Activated B cell treated with CpG ODN at 0.5 μM for 24 hours (primary cell): Measurements from ENCODE around the gene TBC1D14. TPM values are rescaled to one million over a fixed set of nuclear protein-coding genes. Genes with fewer than 3 reads are reported as not detected.

ENCODE experiments used
- ATAC-seq: fragments of 200-7000 bp; cut with Tn5 transposase; one replicate; pipeline ENCODE4 v1.10.0; 2021; ENCODE audit warnings: low read depth, mild to moderate bottlenecking, moderate library complexity
- CTCF ChIA-PET: fragments of 350-600 bp; sonication (Branson Sonifier 250); formaldehyde crosslinking; loops from one replicate; lab custom pipeline; 2021; ENCODE audit warnings: antibody characterized with exemption; lab: Charles Lee
- POLR2A ChIA-PET: fragments of 350-600 bp; sonication (Branson Sonifier 250); formaldehyde crosslinking; loops from one replicate; lab custom pipeline; 2021; ENCODE audit warnings: antibody characterized with exemption; lab: Charles Lee
- DNase-seq: peaks from one replicate; pipeline ENCODE4 v3.0.0; 2022
- H3K27ac Mint-ChIP-seq: one replicate; pipeline ENCODE4 v1.8.0; 2020; ENCODE audit warnings: mixed read lengths
- H3K27me3 Mint-ChIP-seq: one replicate; pipeline ENCODE4 v1.8.0; 2021; ENCODE audit warnings: mixed read lengths
- H3K36me3 Mint-ChIP-seq: one replicate; pipeline ENCODE4 v1.8.0; 2021; ENCODE audit warnings: low read depth, mixed read lengths
- H3K4me1 Mint-ChIP-seq: one replicate; pipeline ENCODE4 v1.8.0; 2021; ENCODE audit warnings: mixed read lengths
- H3K4me3 Mint-ChIP-seq: one replicate; pipeline ENCODE4 v1.8.0; 2020; ENCODE audit warnings: mild to moderate bottlenecking, mixed read lengths
- H3K9me3 Mint-ChIP-seq: one replicate; pipeline ENCODE4 v1.8.0; 2020; ENCODE audit warnings: mixed read lengths
- intact Hi-C: fragments of 100-400 bp; cut with micrococcal nuclease; formaldehyde crosslinking; loops from one replicate; pipeline ENCODE4 v1.15.1; 2024
- total RNA-seq: library from RNA; stranded (reverse); gene quantifications from 2 replicates; pipeline ENCODE4 v1.2.3, GENCODE V29; 2022
- TF ChIP-seq, protein P1 (sequence below): fragments of 200-600 bp; IDR thresholded peaks from one replicate; pipeline ENCODE4 v1.8.0; 2022; ENCODE audit warnings: antibody characterized with exemption, mild to moderate bottlenecking

TBC1D14 gene
- total RNA-seq, 1 donor from 2014 or later: 35.1 TPM

DNA sequence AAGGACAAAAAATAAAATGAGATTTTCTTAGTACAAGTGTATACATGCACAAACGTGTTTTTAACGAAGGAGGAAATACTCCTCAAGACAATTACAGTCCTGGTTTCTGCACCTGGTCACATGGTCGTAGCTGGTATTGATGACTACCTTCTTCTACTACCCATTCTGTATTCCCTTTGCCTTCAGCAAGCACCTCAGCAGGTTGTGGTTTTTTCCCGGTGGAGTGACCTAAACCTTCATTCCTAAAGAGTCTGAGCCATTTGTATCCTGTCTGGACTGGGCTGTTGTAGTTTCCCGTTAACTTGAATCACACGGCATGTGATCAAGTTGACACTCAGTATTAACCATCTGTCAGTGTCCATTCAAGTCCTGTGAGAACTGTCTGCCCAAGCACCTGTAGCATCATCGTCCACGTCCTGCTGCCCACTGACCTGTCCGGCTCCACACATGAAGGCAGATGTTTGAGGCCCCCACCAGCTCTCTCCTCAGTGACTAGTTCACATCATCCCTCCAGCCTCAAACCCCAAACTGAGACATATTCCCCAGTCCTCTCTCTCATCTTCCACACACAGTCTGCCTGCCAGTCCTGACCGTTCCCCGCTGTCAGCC is 31.1 kb upstream of the TBC1D14 start:
- ChIA-PET POLR2A (no interaction called here), CTCF (no interaction called here)
- no peaks in the 10 kb centered on the region for H3K9me3 Mint-ChIP-seq
- H3K27me3 Mint-ChIP-seq: no peaks in the 10 kb centered on the region
- peaks cover 71% of the 10 kb centered on the region for H3K36me3 Mint-ChIP-seq
- no peak for DNase-seq
- intact Hi-C loops: loop anchor here (10.0 kb wide), 1 partner anchor 304 kb away; the partner anchor contains the start of gene MAN2B2
- TF ChIP-seq, protein P1, sequence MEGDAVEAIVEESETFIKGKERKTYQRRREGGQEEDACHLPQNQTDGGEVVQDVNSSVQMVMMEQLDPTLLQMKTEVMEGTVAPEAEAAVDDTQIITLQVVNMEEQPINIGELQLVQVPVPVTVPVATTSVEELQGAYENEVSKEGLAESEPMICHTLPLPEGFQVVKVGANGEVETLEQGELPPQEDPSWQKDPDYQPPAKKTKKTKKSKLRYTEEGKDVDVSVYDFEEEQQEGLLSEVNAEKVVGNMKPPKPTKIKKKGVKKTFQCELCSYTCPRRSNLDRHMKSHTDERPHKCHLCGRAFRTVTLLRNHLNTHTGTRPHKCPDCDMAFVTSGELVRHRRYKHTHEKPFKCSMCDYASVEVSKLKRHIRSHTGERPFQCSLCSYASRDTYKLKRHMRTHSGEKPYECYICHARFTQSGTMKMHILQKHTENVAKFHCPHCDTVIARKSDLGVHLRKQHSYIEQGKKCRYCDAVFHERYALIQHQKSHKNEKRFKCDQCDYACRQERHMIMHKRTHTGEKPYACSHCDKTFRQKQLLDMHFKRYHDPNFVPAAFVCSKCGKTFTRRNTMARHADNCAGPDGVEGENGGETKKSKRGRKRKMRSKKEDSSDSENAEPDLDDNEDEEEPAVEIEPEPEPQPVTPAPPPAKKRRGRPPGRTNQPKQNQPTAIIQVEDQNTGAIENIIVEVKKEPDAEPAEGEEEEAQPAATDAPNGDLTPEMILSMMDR: no peak
- no peak overlapping the region for H3K27ac Mint-ChIP-seq
- ATAC-seq: no peak
- H3K4me3 Mint-ChIP-seq: no peak overlapping the region
- peaks cover 12% of the 10 kb centered on the region for H3K4me1 Mint-ChIP-seq

DNA sequence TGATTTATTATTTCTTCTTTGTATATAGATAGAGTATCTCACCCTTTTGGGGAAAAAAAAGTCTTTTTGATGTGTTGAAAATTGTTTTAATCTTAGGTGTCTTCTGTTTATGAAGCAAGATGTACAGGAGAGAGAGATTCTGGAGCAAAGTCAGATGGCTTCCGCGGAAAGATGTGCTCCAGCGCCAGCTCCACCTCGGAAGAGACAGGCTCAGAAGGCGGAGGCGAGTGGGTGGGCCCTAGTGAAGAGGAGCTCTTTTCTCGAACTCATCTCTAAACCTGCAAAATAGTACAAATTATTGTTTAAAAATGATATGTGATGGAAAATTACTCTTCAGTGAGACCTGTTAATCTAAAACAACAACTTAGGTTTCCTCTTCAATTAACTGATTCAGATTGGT is 28.9 kb upstream of the TBC1D14 start:
- Mint-ChIP-seq H3K4me3 (no peak overlapping the region), H3K27me3 (no peaks in the 10 kb centered on the region), H3K9me3 (no peaks in the 10 kb centered on the region), H3K27ac (no peak overlapping the region), H3K4me1 (peaks cover 5% of the 10 kb centered on the region), H3K36me3 (peaks cover 64% of the 10 kb centered on the region)
- ChIA-PET CTCF (no interaction called here), POLR2A (no interaction called here)
- DNase-seq (no peak), ATAC-seq (no peak)
- TF ChIP-seq, protein P1: no peak
- intact Hi-C loops: no loop called here

DNA sequence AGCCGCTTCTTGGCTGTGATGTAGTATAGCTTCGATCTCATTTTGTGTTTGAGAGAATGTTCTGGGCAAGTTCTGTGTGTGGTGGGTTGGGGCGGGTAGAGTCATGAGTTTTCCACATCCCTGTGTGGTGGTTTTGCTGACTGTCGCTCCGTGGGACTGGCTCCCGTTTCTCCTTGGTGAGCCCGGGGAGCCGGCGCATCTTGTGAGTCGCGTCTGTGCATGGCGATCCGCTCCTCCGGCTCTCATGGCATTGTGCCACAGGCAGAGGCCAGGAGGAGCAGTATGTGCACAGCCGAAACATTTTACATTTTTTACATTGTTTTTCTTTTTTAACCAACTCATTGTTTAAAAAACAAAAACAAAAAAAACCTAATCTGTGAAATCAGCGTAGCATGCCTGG is 27.7 kb upstream of the TBC1D14 start:
- H3K27ac Mint-ChIP-seq: no peak overlapping the region
- POLR2A ChIA-PET: no interaction called here

DNA sequence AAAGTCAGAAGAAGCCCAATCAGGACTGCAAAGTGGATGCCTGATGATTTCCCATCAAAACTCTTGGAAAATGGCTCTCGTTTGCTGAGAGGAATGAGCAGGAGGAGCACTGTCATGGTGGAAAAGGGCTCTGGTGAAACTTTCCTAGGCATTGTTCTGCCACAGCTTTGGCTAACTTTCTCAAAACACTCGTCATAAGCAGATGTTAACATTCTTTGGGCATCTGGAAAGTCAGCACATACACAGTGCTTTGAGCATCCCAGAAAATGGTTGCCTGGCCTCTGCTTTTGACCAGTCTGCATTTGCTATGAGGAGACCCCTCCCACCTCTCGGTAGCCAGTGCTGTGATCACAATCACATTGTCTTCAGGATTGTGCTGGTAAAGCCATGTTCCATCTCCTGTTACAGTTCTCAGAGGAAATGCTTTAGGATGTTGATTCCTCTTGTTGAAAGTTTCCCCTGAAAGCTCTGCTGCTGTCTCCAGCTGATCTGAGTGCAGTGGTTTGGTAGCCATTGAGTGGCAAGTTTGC is 25.2 kb upstream of the TBC1D14 start:
- DNase-seq (no peak), ATAC-seq (no peak)
- ChIA-PET POLR2A (no interaction called here), CTCF (interaction anchor here (3.0 kb wide), 1 partner anchor 11 kb away, joined by 17 read pairs; no protein-coding TSS in a partner anchor)
- Mint-ChIP-seq H3K36me3 (peaks cover 35% of the 10 kb centered on the region), H3K4me1 (peaks cover 11% of the 10 kb centered on the region), H3K9me3 (no peaks in the 10 kb centered on the region), H3K27ac (no peak overlapping the region), H3K27me3 (no peaks in the 10 kb centered on the region), H3K4me3 (no peak overlapping the region)
- intact Hi-C loops: no loop called here
- TF ChIP-seq, protein P1: no peak

More for the DNA sequence above, 27.7 kb upstream of the TBC1D14 start:
- no peaks in the 10 kb centered on the region for H3K4me1 Mint-ChIP-seq
- H3K27me3 Mint-ChIP-seq: no peaks in the 10 kb centered on the region
- H3K4me3 Mint-ChIP-seq: no peak overlapping the region
- TF ChIP-seq, protein P1: no peak
- H3K9me3 Mint-ChIP-seq: no peaks in the 10 kb centered on the region
- CTCF ChIA-PET: interaction anchor here (1.3 kb wide), 1 partner anchor 8 kb away, joined by 8 read pairs; no protein-coding TSS in a partner anchor
- intact Hi-C loops: no loop called here
- DNase-seq (no peak), ATAC-seq (no peak)
- peaks cover 58% of the 10 kb centered on the region for H3K36me3 Mint-ChIP-seq

DNA sequence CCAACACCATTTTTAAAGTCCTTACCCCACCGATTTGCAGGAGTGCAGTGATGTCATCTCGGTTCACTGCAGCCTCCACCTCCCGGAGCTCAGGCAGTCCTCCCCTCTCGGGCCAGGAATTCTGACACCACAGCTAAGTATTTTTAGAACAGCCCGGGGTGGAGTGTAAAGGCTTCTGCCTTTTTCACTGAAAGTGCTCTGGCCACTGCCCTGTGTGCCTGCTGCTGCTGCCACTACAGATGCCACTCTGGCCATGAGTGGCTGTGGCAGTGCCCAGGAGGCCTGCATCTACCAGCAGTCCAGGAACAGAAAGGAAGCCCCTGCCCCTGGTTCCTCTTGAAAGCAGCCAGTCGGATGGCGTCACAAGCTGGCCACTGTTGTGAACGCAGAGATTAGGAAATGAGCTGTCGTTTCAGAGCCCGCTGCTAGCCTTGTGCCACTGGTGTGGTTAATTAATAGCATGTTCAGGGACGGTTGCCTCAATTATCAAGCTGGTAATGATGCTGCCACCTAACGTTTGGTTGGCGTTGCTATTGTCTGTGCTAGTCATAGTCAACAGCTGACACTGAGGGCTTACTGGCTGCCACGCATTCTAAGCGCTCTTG is 23.6 kb upstream of the TBC1D14 start:
- intact Hi-C loops: loop anchor here (5.0 kb wide), 1 partner anchor 186 kb away; no protein-coding TSS in a partner anchor
- CTCF ChIA-PET: interaction anchor here (0.8 to 3.0 kb wide), 3 partner anchors 12 to 167 kb away, joined by 3 to 17 read pairs (median 7); no protein-coding TSS in a partner anchor
- Mint-ChIP-seq H3K4me1 (peaks cover 11% of the 10 kb centered on the region), H3K9me3 (peaks cover 6% of the 10 kb centered on the region), H3K4me3 (no peak overlapping the region), H3K27me3 (no peaks in the 10 kb centered on the region), H3K36me3 (peaks cover 24% of the 10 kb centered on the region), H3K27ac (no peak overlapping the region)
- DNase-seq: no peak
- POLR2A ChIA-PET: interaction anchor here (1.0 kb wide), 1 partner anchor 23 kb away, joined by 3 read pairs; no protein-coding TSS in a partner anchor
- ATAC-seq: peak; percentile 49
- TF ChIP-seq, protein P1: no peak
